Right lobe of liver (tissue), 6 donors: ENCODE data around the gene SLC30A9. TPM values are rescaled to one million over a fixed set of nuclear protein-coding genes. Genes with fewer than 3 reads are reported as not detected.

Experiments used
- ATAC-seq, 4 donors: fragments of 200-7000 bp; cut with Tn5 transposase; one replicate each; pipeline ENCODE4 v1.9.1; 2020; ENCODE audit warnings: mild to moderate bottlenecking in 4 of 4, moderate library complexity in 4 of 4
- DNase-seq, 3 donors: peaks; one replicate each; pipeline ENCODE4 v3.0.0-alpha.2; 2020
- H3K27ac ChIP-seq, 3 donors: fragments of 200-600 bp; one replicate each; pipeline ENCODE4 v1.8.0; 2022
- H3K27me3 ChIP-seq, 2 donors: fragments of 200-600 bp; one replicate each; pipeline ENCODE4 v1.8.0; 2022
- H3K36me3 ChIP-seq, 4 donors: fragments of 200-600 bp; sonication (generic) in 1 of 4; one replicate each; pipeline versions ENCODE4 v1.5.1 to v1.8.0; 2017 to 2022; ENCODE audit warnings: control low read depth in 1 of 4
- H3K4me1 ChIP-seq, 4 donors: fragments of 200-600 bp; sonication (generic) in 1 of 4; one replicate each; pipeline versions ENCODE4 v1.5.1 to v1.8.0; 2017 to 2022; ENCODE audit warnings: control low read depth in 1 of 4
- H3K4me3 ChIP-seq, 3 donors: fragments of 200-600 bp; one replicate each; pipeline ENCODE4 v1.8.0; 2022
- H3K9me3 ChIP-seq, 4 donors: fragments of 200-600 bp; sonication (generic) in 1 of 4; one replicate each; pipeline versions ENCODE4 v1.5.1 to v1.8.0; 2017 to 2022; ENCODE audit warnings: control low read depth in 1 of 4
- CTCF ChIP-seq, 4 donors: fragments of 200-600 bp in 3 of 4; fragments of 450-650 bp in 1 of 4; IDR thresholded peaks; one replicate each; pipeline versions ENCODE4 v1.5.1 to v1.8.0; 2016 to 2022; ENCODE audit warnings: antibody characterized with exemption in 4 of 4, mild to moderate bottlenecking in 2 of 4
- POLR2A ChIP-seq: fragments of 450-650 bp; IDR thresholded peaks from one replicate; pipeline ENCODE4 v1.6.1; 2017; ENCODE audit warnings: antibody characterized with exemption, mild to moderate bottlenecking
- WGBS: methylation state at CpG from one replicate; pipeline ENCODE4 v1.1.6; 2018; ENCODE audit warnings: low coverage, low lambda C conversion rate; ENCODE audit not compliant: insufficient coverage; ENCODE audit errors: missing lambda C conversion rate; 5-methylcytosine and 5-hydroxymethylcytosine counted together
- intact Hi-C, 2 donors: fragments of 100-400 bp; cut with DNase I; formaldehyde crosslinking; loops; one replicate each; pipeline versions ENCODE4 v1.11.2 to v1.14.1; 2022
- total RNA-seq, 6 experiments: library from RNA; depleted of rRNA in 2 of 6; stranded (reverse); fragments of >200 nt in 2 of 6; fragmentation: NEBNext Ultra II Directional in 3 of 6; extraction: Animal tissue kit (Norgen Biotek cat#: 25700) in 3 of 6; gene quantifications; one replicate each; pipeline versions ENCODE4 v1.1.0 to v1.2.4, GENCODE V29; 2016 to 2023
- donor health status: DM: no; HTN: yes; CAD: no.
- donor health status: DM: no; HTN: no; CAD: no.
- donor health status: DM: no; HTN: no; CAD: no.
- donor health status: DM: no; HTN: yes; CAD: no.
- donor health status: DM: no; HTN: yes; CAD: no.

The SLC30A9 gene
- total RNA-seq, 6 experiments from 2014 or later: 23.2 to 34.1 (median 25.6) TPM

- no peaks in the 10 kb centered on the region for H3K27me3 ChIP-seq
- no peak for ATAC-seq
- intact Hi-C loops: no loop called here
- no peaks in the 10 kb centered on the region for H3K36me3 ChIP-seq
- TF ChIP-seq POLR2A (no peak), CTCF (IDR thresholded peaks at IDR 0.05) (no peak)
- H3K27ac ChIP-seq: no peak overlapping the region
- H3K4me3 ChIP-seq: no peak overlapping the region
- no peaks in the 10 kb centered on the region for H3K9me3 ChIP-seq
- no peaks in the 10 kb centered on the region for H3K4me1 ChIP-seq
- no peak for DNase-seq
These were observed 9.0 kb downstream of the SLC30A9 start for GRCh38 chr4:41999321-41999720.

- H3K27ac ChIP-seq: no peak overlapping the region
- no peaks in the 10 kb centered on the region for H3K36me3 ChIP-seq
- ATAC-seq (no peak), DNase-seq (no peak)
- WGBS: 93% methylated on average over 3 of the region's 3 CpGs
- no peak for TF ChIP-seq CTCF (IDR thresholded peaks at IDR 0.05)
- TF ChIP-seq POLR2A: no peak
- no peaks in the 10 kb centered on the region for H3K27me3 ChIP-seq
- intact Hi-C loops: no loop called here
- no peak overlapping the region for H3K4me3 ChIP-seq
- H3K4me1 ChIP-seq: no peaks in the 10 kb centered on the region
- no peaks in the 10 kb centered on the region for H3K9me3 ChIP-seq
These were observed 17.9 kb downstream of the SLC30A9 start for GRCh38 chr4:42008011-42008786.

- no peaks in the 10 kb centered on the region for H3K27me3 ChIP-seq
- no peak overlapping the region for H3K27ac ChIP-seq
- WGBS: 78% methylated on average over 2 of the region's 2 CpGs
- no peaks in the 10 kb centered on the region for H3K9me3 ChIP-seq
- H3K4me1 ChIP-seq: peaks cover 0 to 7% (median 0%) of the 10 kb centered on the region in 4 donors
- H3K36me3 ChIP-seq: no peaks in the 10 kb centered on the region
- no peak for DNase-seq
- H3K4me3 ChIP-seq: no peak overlapping the region
- no peak for ATAC-seq
- TF ChIP-seq CTCF (IDR thresholded peaks at IDR 0.05) (no peak), POLR2A (no peak)
- intact Hi-C loops: no loop called here
These were observed 25.1 kb downstream of the SLC30A9 start for GRCh38 chr4:42015438-42015837.

GRCh38 chr4:42018451-42018850 is 28.1 kb downstream of the SLC30A9 start:
- Histone ChIP-seq H3K27ac (no peak overlapping the region), H3K4me3 (no peak overlapping the region), H3K27me3 (no peaks in the 10 kb centered on the region), H3K4me1 (peaks cover 0 to 7% (median 0%) of the 10 kb centered on the region in 4 donors), H3K9me3 (no peaks in the 10 kb centered on the region), H3K36me3 (peaks cover 0 to 11% (median 3%) of the 10 kb centered on the region in 4 donors)
- DNase-seq (no peak), ATAC-seq (no peak)
- WGBS: 77% methylated on average over 2 of the region's 2 CpGs
- intact Hi-C loops: no loop called here
- TF ChIP-seq CTCF (IDR thresholded peaks at IDR 0.05): no peak
- no peak for TF ChIP-seq POLR2A
